HepG2 (cell line): ENCODE results near the gene CLDN4.

ENCODE experiments used
- CTCF ChIP-seq: sonication (generic); formaldehyde crosslinking; IDR thresholded peaks from 2 replicates; pipeline ENCODE4 v1.5.0; 2020; ENCODE audit warnings: mild to moderate bottlenecking, missing genetic modification reagents, moderate library complexity
- DR1 ChIP-seq: sonication (generic); formaldehyde crosslinking; IDR thresholded peaks from 2 replicates; pipeline ENCODE4 v1.8.0; 2021; ENCODE audit warnings: mild to moderate bottlenecking, missing genetic modification reagents, inconsistent platforms
- FOXO1 ChIP-seq: sonication (generic); formaldehyde crosslinking; IDR thresholded peaks from 2 replicates; pipeline ENCODE4 v1.4.0; 2020; ENCODE audit warnings: missing genetic modification reagents
- IRF1 ChIP-seq: sonication (generic); formaldehyde crosslinking; IDR thresholded peaks from 2 replicates; pipeline ENCODE4 v1.4.0; 2020; ENCODE audit warnings: low read depth, mild to moderate bottlenecking, missing genetic modification reagents
- MAFG ChIP-seq: sonication (generic); formaldehyde crosslinking; IDR thresholded peaks from 2 replicates; pipeline ENCODE4 v1.5.1; 2020; ENCODE audit warnings: mild to moderate bottlenecking, missing genetic modification reagents
- NFIB ChIP-seq: sonication (generic); formaldehyde crosslinking; IDR thresholded peaks from 2 replicates; pipeline ENCODE4 v1.9.0; 2021; ENCODE audit warnings: missing genetic modification reagents, mild to moderate bottlenecking, borderline replicate concordance
- POLR2A ChIP-seq, 2 experiments: IDR thresholded peaks; 2 replicates each; pipeline ENCODE4 v1.6.1; 2011; ENCODE audit warnings: low read depth in 2 of 2, low read length in 2 of 2, mild to moderate bottlenecking in 1 of 2, moderate library complexity in 1 of 2; ENCODE audit not compliant: insufficient read depth in 1 of 2
- SMC3 ChIP-seq: IDR thresholded peaks from 2 replicates; pipeline ENCODE4 v1.6.1; 2011; ENCODE audit warnings: low read length, improper control_type of control experiment
- TFDP1 ChIP-seq: IDR thresholded peaks from 2 replicates; pipeline ENCODE4 v1.6.1; 2016; ENCODE audit warnings: missing compliant biosample characterization, missing genetic modification reagents, borderline replicate concordance
- YEATS4 ChIP-seq: sonication (generic); formaldehyde crosslinking; IDR thresholded peaks from 2 replicates; pipeline ENCODE4 v1.4.0; 2020; ENCODE audit warnings: missing genetic modification reagents, borderline replicate concordance
- ZBTB10 ChIP-seq: sonication (generic); formaldehyde crosslinking; IDR thresholded peaks from 2 replicates; pipeline ENCODE4 v1.4.0; 2020; ENCODE audit warnings: missing genetic modification reagents, borderline replicate concordance

GRCh38 chr7:73809467-73809951, 21.3 kb upstream of the CLDN4 start:
- TF ChIP-seq MAFG (CRISPR knock-in tag) (no peak), DR1 (CRISPR knock-in tag) (no peak), IRF1 (CRISPR knock-in tag) (no peak), CTCF (no peak), YEATS4 (CRISPR knock-in tag) (no peak), SMC3 (no peak), POLR2A (IDR thresholded peaks at IDR 0.05; ENCODE audit: insufficient read depth in 1 of 2, low read depth in 2 of 2, low read length in 2 of 2) (no peak), ZBTB10 (CRISPR knock-in tag) (no peak), NFIB (no peak), FOXO1 (CRISPR knock-in tag) (no peak), TFDP1 (CRISPR knock-in tag) (no peak)
